HG03558 (cell line): ENCODE data around the gene ABHD17A.

Source experiments
- ATAC-seq: cut with Tn5 transposase; IDR thresholded peaks from one replicate; pipeline ENCODE4 v1.9.1; 2021; ENCODE audit warnings: moderate number of reproducible peaks; ENCODE audit not compliant: unreplicated experiment; ENCODE audit errors: extremely low read depth

ABHD17A gene

GRCh38 chr19:1865172-1866010, 19.9 kb downstream of the ABHD17A start:
- no peak for ATAC-seq

- ATAC-seq: no peak
These were observed 20.7 kb downstream of the ABHD17A start for GRCh38 chr19:1864480-1865171.

- ATAC-seq: peak; percentile 31
These were observed 21.4 kb downstream of the ABHD17A start for GRCh38 chr19:1863638-1864479.

- ATAC-seq: no peak
These were observed 22.0 kb downstream of the ABHD17A start, which contains the start of gene KLF16 for GRCh38 chr19:1863328-1863637. KLF16 (minus strand) TSS chr19:1863579; CDS start chr19:1863497, 82 bp downstream.

- no peak for ATAC-seq
These were observed 22.6 kb downstream of the ABHD17A start for GRCh38 chr19:1862424-1863327.

- ATAC-seq: no peak
These were observed 23.2 kb downstream of the ABHD17A start for GRCh38 chr19:1862068-1862423.

- no peak for ATAC-seq
These were observed 23.7 kb downstream of the ABHD17A start for GRCh38 chr19:1861599-1862031.

- ATAC-seq: no peak
These were observed 24.3 kb downstream of the ABHD17A start for GRCh38 chr19:1860821-1861598.

- no peak for ATAC-seq
These were observed 25.1 kb downstream of the ABHD17A start for GRCh38 chr19:1860042-1860775.

- ATAC-seq: no peak
These were observed 25.9 kb downstream of the ABHD17A start for GRCh38 chr19:1859331-1859781.

GRCh38 chr19:1858412-1859081, 26.7 kb downstream of the ABHD17A start:
- no peak for ATAC-seq

- no peak for ATAC-seq
These were observed 27.5 kb downstream of the ABHD17A start for GRCh38 chr19:1857648-1858326.

GRCh38 chr19:1856698-1857603, 28.3 kb downstream of the ABHD17A start:
- no peak for ATAC-seq

GRCh38 chr19:1856345-1856697, 29.0 kb downstream of the ABHD17A start:
- ATAC-seq: no peak

GRCh38 chr19:1855828-1856255, 29.5 kb downstream of the ABHD17A start:
- ATAC-seq: no peak
